HG03521 (cell line): ENCODE measurements around the gene MAGI2.
"Not testable (repeated sequence)": the region's sequence is repeated elsewhere in the genome, so short reads cannot be mapped to it uniquely, and the experiment has no call there.

ENCODE experiments used
- ATAC-seq: cut with Tn5 transposase; IDR thresholded peaks from one replicate; pipeline ENCODE4 v1.9.1; 2021; ENCODE audit warnings: mild to moderate bottlenecking, moderate library complexity; ENCODE audit not compliant: unreplicated experiment

Gene MAGI2

DNA sequence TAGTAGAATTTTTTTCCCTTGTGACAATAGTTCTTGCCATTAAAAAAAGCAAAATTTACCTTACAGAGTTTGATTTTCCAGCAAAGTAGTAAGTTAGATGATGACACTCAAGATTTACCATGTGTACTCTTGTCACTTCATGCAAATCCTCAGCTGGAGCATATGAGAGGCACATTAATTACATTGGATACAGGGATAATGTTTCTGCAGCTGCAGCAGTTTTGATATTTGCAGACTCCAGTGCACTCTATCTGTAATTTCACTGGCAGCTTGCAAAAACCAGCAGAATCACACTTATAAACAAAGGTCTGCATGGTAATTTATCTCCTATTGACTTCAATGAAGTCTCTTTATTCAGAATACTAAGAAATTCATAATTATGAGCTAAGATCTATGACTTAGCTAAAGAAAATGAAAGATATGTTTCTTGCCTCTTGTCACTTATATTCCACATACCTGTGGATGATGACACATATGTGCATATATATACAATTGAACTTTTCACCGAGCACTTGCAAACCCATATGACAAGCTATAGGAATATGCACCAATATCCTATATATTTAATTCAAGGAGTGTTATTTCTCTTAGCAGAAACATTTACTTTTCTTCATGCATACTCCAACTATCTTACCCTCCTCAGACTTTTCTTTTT is 1124.3 kb downstream of the MAGI2 start:
- no peak for ATAC-seq

DNA sequence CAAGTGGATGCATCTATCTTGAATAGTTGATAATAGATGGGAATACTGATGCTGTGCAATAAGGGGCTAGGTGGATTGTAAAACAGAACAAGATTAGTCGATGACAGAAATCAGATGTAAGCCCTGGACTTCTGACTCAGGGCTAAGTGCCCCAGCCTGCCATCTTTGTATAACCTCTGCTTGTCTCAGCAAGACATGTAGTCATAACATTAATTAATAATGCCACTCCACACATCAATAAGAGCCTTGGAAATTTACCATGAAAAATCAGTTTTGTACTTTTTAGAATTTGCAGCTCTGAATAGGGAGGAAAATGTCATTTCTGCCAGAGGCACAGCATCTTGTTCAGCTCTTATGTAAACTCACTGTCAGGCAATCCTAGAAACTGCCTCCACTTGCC is 1125.7 kb downstream of the MAGI2 start:
- no peak for ATAC-seq

DNA sequence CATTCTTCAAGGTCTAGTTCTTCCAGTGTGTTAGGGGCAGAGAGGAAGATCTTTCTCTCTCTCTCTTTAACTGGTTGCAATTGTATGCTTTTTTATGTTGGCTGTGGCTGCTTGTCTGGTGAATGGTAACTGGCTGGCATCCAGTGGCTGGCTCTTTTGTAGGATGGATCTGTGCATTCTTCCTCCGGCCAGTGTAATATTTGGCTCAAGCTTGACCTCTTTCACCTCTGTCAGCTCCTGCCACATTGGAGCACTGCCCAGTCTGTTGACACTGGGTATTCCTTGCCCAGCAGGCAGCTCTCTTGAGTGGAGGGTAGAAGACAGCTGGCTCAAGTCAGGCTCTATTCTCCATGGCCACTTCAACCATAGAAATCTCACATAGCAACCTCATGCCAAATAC is 1126.6 kb downstream of the MAGI2 start:
- no peak for ATAC-seq

DNA sequence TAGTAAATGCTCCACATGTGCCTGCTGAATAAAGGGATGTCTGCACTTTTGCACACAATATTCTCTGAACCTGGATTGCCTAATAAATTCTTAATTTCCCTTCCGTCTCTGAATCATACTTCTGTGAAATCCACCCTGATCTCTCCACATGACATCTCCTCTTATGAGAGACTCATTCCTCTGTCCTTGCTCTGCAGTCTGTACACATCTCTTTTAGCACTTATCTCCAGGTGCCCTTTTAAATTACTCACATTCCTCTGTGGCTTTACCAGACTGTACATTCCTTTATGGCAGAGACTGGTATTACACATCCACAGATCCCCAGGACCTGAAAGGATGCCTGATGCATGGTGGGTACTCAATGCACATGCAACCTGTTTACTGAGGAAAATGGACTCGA is 1127.3 kb downstream of the MAGI2 start:
- ATAC-seq, result no peak

DNA sequence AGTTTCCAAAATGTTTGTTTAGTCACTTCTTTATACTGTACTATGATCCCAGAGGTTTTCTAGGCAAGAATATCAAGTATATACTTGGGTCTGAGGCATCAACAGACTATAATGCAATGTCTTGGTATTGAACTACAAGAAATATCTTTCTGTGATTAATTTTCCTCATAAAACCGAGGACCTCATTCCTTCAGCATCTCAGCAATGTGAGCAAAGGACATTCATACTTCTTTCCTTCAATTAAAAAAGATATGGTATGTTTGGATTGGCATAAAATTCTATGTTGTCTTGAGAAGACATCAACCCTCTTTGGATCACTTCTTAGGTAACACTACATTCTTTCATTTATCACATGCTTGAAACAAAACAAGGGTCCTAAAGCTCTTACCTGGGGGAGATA is 1130.3 kb downstream of the MAGI2 start:
- ATAC-seq, result no peak

DNA sequence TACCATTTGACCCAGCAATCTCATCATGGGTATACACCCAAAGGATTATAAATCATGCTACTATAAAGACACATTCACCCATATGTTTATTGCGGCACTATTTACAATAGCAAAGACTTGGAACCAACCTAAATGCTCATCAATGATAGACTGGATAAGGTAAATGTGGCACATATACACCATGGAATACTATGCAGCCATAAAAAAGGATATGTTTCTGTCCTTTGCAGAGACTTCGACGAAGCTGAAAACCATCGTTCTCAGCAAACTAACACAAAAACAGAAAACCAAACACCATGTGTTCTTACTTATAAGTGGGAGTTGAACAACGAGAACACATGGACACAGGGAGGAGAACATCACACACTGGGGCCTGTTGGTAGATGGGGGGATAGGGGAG is 1131.2 kb downstream of the MAGI2 start:
- not testable (repeated sequence) for ATAC-seq

DNA sequence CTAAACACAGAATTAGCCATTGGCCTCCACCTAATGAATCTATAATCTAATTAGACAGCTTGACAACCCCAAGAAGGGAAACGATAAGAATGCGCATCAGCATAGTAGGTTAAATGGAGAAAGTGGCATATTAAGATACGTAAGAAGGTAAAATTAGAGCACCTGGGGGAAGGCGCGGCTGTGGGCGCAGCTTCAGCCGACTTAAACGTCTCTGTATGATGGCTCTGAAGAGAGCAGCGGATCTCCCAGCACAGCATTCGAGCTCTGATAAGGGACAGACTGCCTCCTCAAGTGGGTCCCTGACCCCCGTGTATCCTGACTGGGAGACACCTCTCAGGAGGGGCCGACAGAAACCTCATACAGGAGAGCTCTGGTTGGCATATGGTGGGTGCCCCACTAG is 1136.1 kb downstream of the MAGI2 start:
- no peak for ATAC-seq

DNA sequence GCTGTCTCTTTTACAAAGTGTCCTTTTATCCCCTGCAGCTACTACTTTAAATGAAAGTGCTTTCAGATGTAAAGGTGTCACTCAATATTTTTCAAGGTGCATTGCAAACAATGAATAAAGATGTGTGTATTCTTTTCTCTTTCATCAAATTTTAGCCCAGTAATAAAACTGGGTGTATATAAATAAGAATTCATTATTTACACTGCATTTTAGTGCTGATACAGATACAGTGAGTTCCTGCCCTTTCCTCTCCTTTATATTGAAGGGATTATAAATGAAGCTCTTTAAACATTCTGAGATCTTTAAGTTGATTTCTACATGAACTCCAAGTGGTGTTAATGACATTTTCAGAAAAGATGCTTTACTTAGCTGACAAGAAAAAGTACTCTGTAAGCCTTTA is 1137.4 kb downstream of the MAGI2 start:
- no peak for ATAC-seq

DNA sequence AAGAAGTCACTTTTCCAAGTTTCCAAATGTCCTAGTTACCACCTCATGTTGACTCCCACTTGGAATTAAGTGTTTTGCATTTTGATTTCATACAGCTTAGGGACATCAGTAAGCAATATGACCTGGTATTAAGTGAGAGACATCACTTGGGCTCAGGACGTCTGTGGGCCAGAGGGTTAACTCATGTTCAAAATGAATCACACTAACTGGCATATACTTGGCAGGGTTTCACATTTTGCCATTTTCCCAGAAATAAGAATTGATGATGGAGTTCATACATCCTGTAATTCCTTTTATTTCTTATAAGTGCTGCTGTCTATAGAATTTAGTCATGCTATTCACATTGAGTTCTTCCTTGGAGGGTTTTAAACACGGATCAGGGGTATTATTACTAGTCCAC is 1138.3 kb downstream of the MAGI2 start:
- ATAC-seq, result no peak

DNA sequence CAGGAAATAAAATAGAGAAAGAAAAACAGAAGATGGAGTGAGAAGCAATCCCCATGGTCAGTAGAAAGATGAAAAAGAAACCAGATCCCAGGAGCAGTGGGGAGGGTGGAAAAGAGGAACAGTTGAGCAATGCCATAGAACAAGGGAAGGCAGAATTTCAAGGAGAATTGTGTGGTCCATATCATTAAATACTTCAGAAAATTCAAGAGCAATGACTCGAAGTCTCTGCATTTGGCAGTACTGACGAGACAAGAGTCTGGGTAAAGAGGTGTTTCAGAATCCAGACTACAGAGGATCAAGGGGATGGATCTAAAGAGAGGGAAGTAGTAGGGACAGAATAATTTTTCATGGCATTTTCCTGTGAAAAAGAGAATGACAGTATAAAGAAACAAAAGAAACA is 1142.3 kb downstream of the MAGI2 start:
- ATAC-seq, result no peak

DNA sequence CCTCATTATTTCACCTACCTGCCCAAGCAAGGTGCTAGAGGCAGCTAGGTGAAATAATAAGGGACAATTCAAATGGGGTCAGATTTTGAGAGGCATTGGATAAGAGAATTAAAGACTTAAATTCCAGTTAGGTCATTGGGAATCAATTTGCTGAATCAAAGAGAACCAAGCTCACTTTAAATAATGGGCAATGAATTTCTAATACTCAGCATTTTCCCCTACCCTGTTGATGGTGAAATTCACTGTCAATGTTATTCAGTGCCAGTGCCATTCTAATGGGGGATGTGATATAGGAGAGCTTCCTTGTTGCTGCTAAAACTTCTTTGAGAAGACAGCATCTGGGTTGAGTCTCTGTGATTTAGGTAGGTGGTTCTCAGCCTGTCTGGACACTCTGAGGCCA is 1145.6 kb downstream of the MAGI2 start:
- no peak for ATAC-seq

DNA sequence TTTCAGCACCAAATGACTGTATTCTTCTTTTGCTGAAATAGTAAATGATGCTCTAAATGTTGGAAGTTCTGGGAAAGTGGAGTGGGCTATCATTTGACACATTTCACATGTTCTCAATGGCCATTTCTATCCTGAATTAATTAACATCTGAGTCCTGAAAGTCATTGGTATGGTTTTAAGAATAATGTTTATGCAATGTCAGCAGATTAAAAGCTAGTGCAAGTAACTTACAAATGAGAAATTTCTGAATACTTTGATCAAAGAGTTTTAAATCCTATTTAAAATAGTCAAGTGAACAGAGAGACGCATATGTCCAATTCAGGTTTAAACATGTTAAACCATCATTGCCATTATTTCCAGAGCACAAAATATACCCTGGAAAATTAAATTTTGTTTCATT is 1146.8 kb downstream of the MAGI2 start:
- ATAC-seq, result no peak

DNA sequence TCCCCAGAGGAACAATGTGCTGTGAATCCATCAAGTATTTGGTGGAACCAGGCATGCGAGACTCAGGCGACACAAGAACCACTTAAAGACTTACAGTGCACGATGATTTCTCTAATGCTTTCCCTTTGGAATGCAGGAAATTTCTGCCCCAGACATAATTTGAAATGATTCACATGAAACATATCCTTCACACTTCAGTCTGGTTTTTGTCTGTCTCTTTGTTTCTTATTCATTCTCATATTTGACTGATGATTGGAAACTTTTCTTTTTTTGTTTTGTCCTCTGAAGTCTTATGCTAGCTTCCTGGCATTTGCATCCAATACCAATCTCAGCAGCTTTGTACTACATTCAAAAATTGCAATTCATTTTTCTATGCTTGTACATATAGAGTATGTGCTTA is 1152.1 kb downstream of the MAGI2 start:
- no peak for ATAC-seq

DNA sequence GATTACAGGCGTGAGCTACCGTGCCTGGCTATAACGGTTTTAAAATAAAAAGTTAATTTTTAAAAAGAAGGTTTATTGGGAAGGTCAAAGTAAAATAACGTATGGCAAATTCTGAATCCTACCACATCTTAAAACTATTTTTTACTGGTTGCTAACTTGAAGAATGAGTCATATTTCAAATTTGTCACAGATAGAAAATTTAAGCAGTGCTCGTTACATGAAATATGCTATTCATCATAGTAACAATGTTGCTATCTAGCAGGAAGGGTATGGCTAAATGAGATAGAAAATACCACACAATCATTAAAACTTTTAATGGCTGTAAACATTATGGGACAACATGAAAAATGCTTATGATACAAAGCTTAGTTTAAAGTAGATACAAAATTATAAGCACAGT is 1154.4 kb downstream of the MAGI2 start:
- no peak for ATAC-seq

DNA sequence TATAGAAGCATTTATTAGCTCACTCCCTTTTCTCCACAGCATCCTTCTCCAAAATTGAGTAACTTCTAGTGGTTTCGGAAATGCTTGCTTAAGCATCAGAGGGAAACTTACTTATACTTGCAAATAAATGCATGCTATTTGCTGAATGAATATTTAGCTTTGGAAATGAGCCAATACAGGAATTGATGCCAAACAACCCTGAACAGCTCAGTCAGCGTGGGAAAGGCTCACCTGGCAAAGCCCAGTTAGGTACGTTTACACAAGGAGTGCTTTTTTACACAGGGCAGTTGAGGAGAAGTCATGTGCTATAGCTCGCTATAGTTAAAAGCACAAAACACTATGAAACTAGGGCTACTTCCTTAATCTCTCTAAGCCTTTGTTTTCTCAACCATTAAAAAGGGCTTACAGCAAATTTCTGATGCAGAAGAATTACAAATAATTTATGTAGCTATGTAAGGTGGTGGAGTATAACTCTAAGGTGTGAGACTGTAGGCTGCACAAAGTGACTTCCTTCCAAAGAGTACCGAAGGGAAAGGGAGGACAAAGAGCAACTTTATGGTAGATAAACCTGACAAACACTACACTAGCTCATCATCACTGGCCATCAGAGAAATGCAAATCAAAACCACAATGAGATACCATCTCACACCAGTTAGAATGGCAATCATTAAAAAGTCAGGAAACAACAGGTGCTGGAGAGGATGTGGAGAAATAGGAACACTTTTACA is 1156.7 kb downstream of the MAGI2 start:
- ATAC-seq, result no peak

DNA sequence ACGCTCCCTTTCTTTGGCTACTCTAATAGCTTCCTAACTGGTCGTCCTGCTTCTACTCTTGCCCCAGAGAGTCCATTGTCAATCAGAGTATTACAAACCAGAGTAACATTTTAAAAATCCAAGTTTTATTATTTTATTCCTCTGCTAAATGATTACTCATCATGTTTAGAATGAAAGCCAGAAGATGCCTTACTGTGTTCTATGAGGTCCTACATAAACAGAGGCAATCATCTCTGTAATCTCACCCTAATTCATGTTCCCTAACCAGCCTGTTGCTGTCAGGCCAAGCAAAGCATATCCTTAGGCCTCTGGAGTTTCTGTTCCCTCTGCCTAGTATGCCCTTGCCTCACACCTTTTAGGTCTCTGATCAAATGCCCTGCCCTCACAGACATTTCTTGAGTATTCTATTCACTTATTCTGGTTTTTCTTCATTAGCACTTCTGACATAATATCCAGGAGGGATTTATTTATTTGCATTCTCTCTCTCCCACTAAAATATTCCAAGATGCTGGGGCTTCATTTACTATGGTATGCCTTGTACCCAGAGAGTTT is 1157.3 kb downstream of the MAGI2 start:
- no peak for ATAC-seq

DNA sequence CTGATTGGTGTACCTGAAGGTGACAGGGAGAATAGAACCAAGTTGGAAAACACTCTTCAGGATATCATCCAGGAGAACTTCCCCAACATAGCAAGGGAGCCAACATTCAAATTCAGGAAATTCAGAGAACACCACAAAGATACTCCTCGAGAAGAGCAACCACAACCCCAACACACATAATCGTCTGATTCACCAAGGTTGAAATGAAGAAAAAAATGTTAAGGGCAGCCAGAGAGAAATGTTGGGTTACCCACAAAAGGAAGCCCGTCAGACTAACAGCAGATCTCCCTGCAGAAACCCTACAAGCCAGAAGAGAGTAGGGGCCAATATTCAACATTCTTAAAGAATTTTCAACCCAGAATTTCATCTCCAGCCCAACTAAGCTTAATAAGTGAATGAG is 1164.0 kb downstream of the MAGI2 start:
- not testable (repeated sequence) for ATAC-seq

DNA sequence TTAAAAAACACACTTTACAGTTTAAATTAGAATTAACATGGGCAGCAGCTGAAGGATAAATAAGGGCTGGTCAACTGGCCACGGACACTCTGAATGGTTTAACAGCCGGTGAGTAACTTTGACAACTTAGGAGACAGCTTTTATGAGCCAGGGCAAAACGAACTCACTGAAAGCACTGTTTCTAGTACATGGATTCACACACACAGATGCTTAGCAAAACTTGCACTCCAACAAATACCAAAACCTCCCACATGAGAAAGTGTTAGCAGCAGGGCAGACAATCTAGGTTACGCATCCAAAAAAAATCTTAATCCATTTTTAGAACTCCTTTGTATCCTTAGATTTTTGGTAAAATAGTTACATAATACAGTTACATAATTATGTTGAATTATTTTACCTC is 1168.5 kb downstream of the MAGI2 start:
- no peak for ATAC-seq

DNA sequence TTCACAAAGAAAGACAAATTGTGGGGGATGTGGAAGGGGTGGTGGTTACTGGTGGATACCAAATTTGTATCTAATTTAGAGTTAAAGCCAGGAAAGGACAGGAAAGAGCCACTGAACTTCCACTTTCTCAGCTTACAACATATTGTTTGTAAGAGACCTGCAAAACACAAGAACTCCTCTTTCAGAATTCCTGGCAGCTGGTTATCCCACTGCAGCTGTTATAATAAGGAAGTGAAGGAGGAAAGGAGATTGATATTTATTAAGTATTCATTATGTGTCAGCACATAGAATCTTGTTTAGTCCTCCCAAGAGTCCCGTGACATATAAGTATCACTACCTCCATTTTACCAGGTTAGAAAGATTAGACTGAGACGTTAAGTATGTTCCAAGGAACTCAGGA is 1173.2 kb downstream of the MAGI2 start:
- no peak for ATAC-seq

DNA sequence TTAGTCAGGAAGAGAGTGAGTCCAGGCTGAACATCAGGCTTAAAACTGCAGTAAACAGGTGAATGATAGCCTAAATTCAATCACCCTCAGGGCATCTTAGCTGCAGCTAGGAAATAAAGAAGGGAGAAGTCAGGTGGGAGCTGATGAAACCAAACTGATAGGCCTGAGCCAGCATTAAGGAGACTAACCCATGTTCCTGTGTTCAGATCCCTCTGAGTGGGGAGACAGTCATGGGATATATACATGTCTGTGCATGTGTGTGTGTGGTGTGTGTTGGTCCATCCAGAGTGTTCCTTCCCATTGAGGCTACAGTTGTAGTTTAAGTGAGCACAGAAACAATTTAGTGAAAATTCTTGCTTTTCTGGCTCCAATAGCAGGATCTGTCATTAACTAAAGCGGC is 1174.0 kb downstream of the MAGI2 start:
- ATAC-seq, result no peak

DNA sequence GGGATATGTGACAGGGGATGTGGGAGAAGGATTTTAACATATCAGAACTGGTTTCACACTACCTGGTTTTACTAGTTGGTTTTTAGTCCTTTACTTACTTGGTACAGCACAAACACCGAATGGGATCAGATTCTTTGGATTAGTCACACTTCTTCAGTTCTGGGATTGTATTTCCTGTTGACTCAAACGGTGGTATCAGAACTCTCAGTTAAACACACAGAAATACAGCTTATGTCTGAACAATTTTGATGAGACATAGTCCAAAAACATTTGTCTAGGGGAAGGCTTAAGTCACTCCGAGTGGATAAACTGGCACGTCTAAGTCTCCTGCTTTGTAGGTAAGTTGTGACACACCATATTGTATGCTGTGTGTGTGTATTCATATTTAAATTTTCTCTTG is 1174.4 kb downstream of the MAGI2 start:
- ATAC-seq, result no peak

DNA sequence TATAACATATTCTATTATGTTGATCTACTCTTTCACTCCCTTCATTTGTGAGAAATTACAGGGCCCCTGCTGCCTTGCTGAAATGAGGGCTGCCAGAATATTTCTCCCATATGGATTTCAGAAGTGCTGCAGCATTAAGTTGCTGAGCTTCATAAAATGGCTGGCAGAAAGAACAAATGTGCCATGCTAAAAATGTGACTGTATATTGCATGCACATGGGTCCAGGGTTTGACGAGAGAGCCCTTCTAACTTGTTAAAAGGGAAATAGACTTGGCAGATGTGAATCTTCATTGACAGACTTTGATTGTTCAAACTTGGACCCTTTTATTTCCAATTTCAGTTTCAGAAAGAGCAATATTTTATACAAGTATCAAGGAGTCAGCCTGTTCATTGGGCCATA is 1186.3 kb downstream of the MAGI2 start:
- no peak for ATAC-seq

DNA sequence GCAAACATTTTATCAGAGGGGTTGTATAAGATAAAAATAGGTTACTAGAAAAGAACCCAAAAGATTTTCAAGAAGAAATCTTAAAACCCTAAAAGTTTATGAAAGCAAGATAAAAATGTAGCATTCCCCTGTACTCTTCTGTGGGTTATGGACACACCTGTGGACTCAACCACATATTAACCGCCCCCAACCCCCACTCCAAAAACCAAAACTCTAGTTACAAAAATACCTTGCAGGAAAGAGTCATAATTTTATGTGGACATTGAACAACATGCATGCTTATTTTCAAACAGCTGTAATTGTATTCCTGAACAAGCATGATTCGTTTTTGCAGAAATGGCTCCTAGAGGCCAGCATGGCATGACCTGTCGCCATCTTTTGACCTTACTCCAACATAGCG is 1188.0 kb downstream of the MAGI2 start:
- ATAC-seq, result no peak
